SU-DHL-6 (cell line): Measurements from ENCODE around the gene KRTAP10-10.

Experiments used
- EZH2phosphoT487 ChIP-seq: fragments of 200-600 bp; sonication (generic), shearing (Covaris generic); conservative IDR thresholded peaks from 2 replicates; pipeline ENCODE4 v1.6.1; 2018; ENCODE audit warnings: mild to moderate bottlenecking, antibody characterized with exemption, low read length, moderate library complexity, mixed read lengths
- TF ChIP-seq, protein P1 (sequence below): fragments of 200-600 bp; sonication (generic); IDR thresholded peaks from one replicate; pipeline ENCODE4 v1.5.1; 2017; ENCODE audit warnings: antibody characterized with exemption, mild to moderate bottlenecking, low read length, moderate library complexity; ENCODE audit not compliant: insufficient read depth, poor library complexity, severe bottlenecking

DNA sequence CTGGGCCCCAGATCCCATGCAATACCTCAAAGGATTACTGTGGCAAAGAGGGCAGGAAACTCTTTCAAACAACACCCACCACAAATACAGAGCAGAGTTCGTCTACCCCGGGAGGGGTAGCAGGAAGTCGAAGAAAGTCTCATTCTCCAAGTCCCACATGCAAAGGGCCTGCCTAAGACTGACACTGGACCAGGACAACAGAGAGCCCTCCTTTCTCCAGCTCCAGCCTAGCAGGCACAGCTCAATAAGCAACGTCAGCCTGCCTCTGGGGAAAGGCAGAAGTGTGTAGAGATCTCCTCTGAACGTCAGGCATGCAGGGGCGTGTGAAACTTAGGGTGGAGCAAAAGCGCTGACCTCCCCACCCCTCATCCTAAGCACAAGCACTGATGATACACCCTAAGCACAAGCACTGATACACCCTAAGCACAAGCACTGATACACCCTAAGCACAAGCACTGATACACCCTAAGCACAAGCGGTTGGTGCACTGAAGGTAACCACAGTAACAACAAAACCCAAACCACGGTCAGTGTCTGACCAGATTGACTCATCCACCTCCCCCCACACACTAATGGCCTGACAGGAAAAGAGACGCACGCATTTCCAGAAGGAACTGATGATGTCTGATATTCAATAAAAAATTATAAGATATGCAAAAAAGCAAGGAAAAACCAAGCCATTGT, 21.9 kb downstream of the KRTAP10-10 start:
- TF ChIP-seq EZH2phosphoT487, result no peak
- TF ChIP-seq, protein P1, sequence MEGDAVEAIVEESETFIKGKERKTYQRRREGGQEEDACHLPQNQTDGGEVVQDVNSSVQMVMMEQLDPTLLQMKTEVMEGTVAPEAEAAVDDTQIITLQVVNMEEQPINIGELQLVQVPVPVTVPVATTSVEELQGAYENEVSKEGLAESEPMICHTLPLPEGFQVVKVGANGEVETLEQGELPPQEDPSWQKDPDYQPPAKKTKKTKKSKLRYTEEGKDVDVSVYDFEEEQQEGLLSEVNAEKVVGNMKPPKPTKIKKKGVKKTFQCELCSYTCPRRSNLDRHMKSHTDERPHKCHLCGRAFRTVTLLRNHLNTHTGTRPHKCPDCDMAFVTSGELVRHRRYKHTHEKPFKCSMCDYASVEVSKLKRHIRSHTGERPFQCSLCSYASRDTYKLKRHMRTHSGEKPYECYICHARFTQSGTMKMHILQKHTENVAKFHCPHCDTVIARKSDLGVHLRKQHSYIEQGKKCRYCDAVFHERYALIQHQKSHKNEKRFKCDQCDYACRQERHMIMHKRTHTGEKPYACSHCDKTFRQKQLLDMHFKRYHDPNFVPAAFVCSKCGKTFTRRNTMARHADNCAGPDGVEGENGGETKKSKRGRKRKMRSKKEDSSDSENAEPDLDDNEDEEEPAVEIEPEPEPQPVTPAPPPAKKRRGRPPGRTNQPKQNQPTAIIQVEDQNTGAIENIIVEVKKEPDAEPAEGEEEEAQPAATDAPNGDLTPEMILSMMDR, result no peak
